ENCODE data around the gene FIBIN.
"Not testable (repeated sequence)": the region's sequence is repeated elsewhere in the genome, so short reads cannot be mapped to it uniquely, and the experiment has no call there.

The FIBIN gene

DNA sequence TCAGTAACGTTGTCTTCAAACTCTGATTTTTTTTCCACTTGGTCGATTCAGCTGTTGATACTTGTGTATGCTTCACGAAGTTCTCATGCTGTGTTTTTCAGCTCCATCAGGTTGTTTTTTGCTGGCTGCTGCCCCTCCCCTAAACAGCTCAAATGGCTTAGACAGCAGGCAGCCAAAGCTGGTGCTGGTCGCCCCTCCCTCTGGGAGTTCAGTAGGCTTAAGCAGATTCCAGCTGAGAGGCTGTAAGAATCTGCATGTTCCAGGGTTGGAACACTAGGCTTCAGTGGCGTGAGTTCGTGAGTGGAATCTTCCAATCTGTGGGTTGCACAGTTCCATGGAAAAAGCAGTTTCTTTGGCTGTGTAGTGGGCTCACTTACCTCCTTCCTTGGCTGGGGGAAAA, 10.3 kb upstream of the FIBIN start:
- peak; percentile 61 for DNase-seq

DNA sequence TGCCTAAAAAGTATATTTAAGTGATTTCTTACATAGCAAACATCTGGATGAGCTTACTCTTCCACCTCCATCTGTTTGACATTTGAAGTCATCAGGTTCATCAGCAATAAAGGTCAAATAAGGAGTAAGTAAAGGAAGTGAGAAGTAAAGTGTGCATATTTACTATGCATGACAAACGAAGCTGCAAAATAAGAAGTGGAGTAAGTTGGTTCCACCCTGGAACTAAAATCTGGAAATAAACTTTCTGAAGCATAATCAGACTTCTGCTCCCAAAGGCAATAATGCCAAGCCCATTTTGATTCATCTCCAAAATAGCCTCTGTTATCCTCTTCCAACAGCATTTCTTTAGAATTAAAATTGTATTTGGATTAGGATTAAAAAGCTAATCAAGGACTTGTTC, 8.4 kb upstream of the FIBIN start:
- no peak for DNase-seq

DNA sequence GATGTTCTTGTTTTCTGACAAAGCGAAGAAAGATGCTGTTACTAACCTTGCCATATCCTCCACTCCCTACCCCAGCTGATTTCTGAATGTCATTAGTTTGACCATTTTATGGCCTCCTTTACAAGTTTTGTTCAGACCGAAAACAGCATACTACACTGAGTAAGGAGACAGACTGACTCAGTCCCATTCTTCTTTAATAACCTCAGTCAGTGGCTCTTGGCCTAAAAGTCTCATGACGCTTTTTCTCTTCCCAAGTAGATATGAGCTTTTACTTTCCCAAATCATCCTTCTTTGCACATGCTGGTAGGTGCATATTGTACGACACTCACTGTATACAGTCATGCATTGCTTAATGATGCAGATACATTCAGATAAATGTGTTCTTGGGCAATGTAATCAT, 8.0 kb upstream of the FIBIN start:
- DNase-seq, result no peak

DNA sequence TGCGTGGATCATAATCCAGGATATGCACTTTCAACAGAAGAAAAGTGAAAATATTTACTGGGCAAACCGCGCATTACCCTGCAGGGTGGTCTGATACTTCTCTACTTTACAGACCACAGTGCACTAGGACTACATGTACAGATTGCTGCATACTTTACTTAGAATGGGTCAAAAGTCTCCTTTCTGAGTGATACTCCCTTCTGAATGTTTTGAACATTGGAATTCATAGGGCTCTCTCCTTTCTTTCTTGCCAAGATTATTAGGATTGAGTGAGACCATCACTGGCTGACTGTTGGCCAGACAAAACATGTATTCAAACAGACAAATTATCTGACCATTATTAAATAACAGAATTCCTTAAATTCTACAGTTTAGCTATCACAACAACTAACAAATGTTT, 6.6 kb upstream of the FIBIN start:
- no peak for DNase-seq

DNA sequence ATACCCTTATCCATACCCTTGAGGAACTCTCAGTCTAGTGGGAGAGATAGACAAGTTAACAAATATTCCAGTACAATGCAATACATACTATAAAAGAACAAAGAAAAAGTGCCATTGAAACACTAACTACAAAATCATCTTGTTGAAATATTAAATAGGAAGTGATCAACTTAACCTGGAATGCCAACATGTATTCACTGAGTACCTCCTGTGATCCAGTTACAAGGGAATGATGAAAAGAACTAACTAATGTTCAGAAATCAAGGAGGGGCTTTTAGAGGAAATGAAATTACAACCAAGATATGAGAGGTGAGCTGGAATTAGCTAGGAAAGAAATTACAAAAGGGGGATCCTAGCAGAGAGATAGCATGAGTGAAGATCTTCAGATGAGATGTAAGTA, 6.2 kb upstream of the FIBIN start:
- DNase-seq, result no peak

DNA sequence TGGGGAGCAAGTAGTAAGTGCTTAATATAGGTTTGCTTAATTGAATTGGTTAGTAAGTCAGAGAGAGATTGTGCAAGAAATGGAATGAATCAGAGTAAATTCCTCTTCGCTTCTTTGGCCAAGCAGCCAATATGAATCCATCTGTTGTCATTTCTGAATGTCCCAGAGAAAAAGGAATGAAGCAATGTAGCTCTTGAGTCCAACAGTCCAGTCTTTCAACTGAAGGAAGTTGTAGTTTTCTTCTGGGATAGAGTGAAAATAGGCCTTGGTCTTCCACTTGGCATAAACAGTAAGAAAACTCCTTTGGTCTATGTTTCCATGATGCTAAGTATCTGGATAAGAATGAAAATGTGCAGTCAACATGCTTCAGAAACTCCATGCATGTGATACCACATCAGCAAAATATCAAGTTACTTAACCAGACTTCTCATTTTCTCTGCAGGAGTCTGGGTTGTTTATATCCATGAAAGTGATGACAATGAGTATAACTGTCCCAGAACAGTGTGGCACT, 1.8 kb upstream of the FIBIN start:
- DNase-seq, result no peak

DNA sequence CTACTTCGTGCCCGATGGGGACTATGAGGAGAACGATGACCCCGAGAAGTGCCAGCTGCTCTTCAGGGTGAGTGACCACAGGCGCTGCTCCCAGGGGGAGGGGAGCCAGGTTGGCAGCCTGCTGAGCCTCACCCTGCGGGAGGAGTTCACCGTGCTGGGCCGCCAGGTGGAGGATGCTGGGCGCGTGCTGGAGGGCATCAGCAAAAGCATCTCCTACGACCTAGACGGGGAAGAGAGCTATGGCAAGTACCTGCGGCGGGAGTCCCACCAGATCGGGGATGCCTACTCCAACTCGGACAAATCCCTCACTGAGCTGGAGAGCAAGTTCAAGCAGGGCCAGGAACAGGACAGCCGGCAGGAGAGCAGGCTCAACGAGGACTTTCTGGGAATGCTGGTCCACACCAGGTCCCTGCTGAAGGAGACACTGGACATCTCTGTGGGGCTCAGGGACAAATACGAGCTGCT, 751 bp downstream of the FIBIN start:
- DNase-seq, result no peak

DNA sequence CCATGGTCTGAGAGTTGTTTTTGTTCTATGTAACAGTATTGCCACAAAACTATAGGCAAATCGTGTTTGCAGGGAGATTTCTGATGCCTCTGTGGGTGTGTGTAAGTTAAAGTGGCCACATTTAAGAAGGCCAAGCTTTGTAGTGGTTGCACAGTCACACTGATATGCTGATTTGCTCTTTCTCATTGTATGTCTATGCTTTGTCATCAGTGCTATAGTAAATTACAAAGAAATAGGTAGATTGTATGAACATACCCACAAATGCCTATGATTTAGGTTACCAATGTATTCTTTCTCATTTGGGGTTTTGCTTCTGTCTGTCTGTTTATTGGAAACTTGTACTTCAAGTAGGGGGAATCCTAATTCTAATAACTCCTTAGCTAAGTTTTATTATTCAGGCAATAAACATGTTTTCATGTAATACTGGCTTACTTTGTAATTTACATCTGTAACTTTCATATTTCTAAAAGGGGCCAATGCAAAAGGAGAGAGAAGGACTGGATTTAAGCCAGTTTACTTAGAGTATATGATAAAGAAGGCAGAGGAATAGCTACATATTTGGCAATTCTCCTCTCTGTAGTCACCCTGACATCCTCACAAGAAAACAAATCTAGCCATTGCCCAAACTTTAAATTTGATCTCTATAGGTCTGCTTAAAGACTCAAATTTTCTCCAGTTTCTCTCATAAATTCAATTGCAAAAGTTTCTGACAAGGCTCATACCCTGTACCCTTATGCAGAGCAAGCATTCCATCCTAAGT, 2.0 kb downstream of the FIBIN start:
- no peak for DNase-seq

DNA sequence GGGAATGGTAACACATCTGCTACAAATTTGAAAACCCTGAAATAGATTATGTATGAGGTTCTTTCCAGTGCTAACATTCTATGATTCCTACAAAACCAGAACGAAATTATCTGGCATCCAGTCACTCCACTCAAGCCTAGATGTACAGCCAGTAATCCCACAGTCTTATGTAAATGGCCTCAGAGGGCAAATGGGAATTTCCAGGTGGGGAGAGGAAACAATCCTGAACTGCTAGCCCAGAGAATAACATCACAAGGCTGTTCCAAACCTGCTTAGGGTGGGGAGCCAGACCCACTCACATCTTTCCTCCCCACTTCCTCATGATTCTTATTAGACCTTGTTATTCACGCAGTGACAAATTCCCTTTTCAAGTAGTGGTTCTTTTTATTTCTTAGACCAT, 3.5 kb downstream of the FIBIN start:
- peak; percentile 6 for DNase-seq

DNA sequence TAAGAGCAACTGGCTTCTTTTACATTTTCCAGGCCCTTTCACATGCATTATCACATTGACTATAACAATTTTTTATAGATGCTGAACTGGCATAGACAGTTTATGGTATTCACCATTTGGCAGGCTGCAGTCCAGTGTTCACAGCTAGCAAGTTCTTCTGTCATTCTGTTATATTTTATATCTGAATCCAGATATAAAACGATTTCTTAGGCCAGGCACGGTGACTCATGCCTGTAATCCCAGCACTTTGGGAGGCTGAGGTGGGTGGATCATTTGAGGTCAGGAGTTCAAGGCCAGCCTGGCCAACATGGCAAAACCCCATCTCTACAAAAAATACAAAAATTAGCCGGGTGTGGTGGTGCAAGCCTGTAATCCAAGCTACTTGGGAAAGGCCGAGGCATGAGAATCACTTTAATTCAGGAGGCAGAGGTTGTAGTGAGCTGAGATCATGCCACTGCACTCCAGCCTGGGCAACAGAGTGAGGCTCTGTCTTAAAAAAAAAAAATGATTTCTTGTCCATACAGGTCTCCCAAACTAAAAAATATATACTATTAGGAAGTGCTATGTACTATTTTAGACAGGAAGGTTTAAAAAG, 7.3 kb downstream of the FIBIN start:
- not testable (repeated sequence) for DNase-seq

DNA sequence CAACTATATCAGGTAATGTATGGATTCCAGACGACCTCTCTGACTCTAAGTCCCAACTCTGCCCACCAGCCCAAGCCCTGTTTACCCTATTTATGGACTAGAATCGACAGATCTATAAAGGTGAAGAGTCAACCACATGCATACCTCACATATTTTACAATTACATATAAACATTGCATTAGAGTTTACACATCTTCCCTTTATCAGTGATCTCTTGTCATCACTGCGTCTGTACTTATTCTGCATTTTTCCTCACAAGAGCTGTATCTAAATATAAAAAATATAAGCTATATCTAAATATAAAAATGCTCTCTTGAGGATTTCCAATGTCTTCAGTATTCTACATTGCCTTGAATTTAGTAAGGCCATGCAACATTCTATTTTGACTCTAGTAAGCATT, 8.5 kb downstream of the FIBIN start:
- DNase-seq, result no peak

DNA sequence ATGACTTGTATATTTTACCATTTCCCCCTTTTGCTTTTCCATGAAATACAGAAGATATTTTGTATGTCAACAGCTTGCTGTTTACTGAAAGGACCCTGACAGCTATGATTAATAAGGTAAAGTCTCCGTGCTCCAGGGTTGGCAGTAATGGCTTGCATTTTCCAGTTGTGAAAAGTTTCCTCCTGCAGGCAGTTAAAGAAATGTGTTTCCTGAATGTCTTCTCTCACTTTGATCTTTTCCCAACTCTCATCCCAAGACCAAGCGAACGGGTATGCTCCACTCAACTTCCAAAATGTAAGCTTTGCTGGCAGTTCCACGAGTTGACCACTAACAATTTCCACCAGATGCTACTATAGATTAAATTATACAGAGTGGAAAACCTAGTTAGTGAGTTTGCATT, 8.9 kb downstream of the FIBIN start:
- DNase-seq, result no peak

DNA sequence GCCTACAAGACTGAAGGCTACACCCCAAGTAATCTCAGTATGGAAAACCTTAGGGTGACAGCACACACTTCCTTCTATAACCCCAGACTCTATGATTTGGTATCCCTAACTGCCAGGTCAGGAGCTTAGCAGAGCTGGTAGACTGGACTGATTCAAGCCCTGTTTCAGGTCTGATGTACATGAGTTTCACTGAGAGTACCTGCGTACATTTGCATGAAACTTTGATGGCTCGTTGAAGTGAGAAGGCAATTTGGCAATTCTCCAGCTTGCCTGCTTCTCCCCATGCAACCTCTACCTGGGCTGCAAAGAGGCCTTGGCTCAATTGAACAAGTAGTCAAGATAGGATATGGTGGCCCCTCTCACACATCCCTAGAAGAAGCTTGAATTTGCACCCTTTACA, 10.2 kb downstream of the FIBIN start:
- DNase-seq, result no peak

DNA sequence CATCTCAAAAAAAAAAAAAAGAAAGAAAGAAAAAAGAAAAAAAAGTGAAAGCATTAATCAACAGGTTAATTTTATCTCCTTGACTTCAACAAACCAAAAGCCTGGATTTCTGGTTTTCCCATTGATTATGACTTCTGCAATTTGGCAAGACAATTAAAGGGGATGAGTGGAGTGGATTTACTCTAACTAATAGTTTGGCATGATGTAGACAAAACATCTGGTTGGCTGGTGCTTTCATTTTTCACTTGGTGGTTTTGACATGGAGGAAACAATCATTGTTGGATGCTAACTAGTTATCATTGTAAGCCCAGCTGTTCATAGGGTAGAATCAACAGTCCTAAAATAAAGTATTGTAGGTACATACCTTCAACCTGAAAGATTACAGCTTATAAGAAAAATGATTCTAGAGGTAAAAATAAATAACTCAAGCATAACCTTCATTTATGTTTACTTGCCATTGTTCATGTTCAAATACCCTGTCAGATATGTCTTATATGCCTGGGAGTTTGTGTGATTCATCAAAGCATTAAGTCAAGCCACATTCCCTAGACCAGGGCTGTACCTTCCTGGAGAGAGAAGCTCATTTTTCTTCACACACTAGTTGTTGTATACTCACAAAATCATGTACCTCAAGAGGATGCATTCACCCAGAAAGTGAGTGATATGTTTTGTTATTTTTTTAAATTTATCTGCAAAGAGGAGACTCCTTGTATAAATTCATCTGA, 15.1 kb downstream of the FIBIN start:
- no peak for DNase-seq

DNA sequence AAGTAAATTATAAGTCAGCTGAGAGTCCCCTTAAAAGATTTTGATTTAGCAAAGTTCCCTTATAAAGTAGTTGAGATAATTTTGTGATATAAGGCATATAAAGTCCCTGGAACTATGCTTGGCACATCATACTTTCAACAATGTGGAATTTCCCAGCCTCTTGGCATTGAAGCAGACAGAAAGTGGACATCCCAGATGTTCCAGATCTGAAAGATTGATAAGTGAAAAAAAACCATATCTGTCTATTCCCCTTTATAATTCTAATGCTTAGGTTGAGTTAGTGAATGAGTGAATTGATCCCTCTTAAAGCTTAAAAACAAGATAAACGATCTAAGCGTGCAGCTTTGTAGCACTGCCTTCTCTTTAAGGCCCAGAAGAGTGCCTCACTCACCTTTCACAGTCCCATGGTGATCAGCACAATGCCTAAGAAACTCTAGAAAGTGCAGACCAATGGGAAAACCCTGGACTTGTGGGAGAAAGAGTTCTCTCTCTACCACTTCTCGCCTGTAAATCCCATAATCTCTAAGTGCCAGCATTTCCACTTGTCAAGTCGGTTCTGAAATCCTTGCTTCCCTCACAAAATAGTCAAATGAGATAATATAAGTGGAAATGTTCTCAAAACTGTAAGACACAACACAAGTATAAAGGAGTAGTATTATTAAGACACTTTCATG, 17.8 kb downstream of the FIBIN start:
- peak; percentile 5 for DNase-seq

DNA sequence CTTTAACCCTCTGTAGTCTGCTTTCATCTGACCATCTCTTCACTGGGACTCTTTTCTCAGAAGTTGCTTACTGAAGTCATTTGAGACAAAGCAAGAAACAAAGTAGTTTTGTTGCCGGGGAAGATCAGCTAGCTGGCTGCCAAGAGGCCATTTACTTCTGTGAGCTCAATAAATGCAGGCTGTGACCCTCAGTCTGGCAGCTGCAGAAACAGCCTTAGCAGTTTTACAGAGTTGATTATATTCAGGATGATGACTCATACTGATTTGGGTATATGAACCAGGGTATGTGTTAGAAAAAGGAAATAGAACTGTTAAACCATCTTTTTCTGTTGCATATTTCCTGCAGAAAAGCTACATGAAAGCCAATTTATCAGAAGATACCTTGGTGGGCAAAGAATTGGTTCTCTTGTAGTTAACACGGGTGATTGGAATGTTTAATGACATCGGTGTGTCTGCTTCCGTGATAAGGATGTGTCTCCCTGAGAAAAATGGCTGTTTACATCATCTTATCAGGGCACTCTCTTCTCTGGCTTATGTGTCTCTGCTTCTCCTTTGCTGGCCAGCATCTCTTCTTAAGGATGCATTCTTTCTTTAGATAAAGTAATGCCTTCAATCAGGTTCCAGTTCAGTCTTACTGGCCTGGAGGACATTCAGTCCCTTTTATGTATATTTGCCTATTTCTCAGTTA, 18.5 kb downstream of the FIBIN start:
- no peak for DNase-seq

DNA sequence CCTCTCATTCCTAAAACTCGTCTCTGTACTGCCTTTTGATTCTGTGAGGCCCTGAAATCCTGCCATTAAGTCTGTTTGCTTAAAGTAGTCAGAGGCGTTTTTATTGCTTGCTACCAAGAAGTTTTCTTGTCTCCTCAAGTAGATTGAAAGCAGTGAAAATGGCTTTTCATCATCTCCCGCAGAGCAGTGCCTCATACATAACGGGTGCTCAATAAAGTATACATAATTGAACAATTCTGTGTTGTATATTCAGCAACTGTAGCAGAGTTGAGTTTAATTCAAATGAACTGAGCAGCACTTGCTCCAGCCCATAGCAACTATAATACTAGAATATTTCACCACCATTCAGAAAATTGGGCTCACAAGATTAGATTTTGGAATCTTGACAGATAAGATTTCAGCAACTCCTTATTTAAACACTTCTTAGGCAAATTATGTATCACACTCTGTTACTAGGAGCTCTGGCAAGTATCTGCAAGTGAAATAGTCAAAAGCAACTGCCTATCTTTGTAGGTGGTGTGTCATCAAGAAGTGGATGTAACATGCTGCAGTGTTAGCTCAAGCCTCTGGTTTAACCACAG, 20.0 kb downstream of the FIBIN start:
- DNase-seq, result no peak

DNA sequence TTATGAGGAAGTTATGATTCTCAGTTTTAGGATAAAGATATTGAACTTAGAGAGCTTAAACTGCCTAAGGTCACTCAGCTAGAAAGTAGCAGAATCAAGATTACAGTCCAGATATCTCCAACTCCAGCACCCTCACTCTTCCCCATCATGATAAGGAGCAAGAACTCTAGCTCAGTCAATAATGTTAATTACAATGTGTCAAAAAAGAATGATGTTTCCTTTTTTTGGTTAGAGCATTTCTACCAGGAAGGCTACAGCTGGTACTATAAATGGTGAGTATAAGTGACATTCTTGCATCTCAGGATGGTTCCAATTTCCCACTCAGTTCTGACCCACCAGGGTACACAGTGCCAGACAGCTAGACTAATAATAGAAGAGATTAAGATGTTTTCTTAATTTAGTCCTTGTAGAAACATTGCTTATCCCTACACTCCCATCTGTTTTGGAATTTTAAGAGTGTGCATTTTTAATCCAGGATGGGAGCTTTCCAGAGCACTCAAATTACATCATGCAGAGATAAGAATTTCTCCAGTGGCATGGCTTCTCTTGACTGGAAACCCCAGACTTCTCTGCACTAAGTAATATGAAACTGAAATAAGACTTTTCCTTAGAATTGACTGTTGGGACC, 25.1 kb downstream of the FIBIN start:
- DNase-seq, result peak; percentile 58

DNA sequence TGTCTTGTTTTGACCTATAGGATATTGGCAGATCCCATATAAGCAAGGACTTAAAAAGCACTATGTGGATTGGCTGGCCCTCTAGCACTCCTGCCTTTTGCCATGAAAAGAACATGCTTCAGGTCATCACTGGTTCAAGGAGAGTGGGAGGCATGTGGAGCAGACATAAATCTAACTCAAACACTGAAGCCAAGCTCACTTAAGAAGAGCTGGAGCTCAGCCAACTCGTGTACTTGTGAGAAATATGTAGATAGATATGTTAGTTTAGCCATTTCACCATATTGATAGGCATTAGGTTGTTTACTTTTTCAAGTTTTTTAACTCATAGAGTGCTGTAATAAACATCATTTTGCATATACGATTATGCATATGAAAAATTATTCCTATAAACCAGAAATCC, 26.8 kb downstream of the FIBIN start:
- peak; percentile 20 for DNase-seq

DNA sequence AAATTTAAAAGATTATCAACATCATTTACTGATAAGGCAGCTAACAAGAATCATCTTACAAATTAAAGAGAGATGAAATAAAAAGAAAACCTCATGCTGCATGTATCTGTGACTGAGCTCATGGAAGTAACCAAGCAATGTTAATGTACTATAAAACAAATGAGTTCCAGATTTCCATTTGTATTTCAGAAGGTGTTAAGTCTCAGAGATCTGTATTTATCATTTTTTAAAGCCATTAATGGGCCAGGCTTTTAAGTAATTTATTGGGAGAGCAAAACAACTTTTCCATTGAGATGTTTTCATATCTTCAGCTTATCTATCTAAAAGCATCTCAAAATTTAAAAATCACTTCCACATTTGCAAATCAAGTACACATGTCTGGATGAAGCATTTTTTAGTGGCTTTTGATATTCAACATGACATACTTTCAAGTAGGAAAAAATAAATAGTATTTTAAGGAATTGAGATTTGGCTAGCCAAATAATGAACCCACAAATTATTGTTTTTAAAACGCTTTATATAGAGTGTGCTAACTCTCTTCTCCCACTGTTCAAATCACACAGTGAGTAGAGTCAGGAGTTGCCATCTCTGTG, 28.8 kb downstream of the FIBIN start:
- DNase-seq, result no peak

DNA sequence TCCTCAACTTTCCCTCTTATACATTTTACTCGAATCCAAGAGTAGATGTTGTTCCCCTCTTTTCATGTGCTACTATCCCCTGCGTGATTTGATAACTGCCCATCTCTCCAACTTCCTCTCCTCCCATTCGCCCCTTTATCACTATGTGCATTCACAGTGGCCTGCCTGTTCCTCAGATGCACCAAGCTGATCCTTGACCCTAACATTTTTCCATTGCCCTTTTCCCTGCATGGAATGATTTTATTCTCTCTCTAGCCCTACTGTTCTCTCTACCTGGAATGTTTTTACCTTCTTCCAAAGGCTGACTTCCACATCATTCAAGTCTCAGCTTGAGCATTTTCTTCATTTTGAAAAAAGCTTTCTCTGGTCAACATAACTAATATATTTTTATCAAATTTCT, 31.0 kb downstream of the FIBIN start:
- DNase-seq, result no peak

All from NCI-H82 (cell line).